ENCODE measurements around the gene VPS52.
A peak's percentile ranks its signal among the peaks of the same experiment; 100 is the strongest.

VPS52 gene

DNA sequence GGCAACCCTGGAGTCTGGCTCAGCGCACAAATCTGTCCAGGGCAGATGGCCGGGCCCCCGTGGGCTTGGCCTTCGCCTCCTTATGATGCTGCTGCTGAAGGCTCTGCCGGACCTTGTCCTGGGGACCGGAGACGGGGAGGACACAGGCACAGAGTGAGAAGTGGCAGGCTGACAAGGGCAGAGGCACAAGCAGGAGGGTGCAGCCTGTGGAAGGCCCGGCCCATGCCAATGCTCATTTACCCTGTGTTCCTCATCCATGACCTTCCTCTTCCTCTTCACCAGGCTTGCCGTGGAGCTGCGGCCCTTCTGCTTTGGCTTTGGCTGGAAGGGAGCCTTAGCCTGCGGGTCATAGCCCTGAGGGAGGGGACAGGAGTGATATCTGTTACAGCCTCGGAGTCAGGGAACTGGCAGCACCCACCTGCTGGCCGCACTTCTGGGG is 7.6 kb upstream of the VPS52 start:
- Histone ChIP-seq H3K14ac (ENCODE audit: low read length) (no peak overlapping the region), H2BK12ac (ENCODE audit: low read length) (no peak overlapping the region), H3K9me3 (replicated peaks in 1 of 2; ENCODE audit: control insufficient read depth in 2 of 2, insufficient read depth in 1 of 2, low read depth in 1 of 2, low read length in 2 of 2) (no peaks in the 10 kb centered on the region), H4K8ac (ENCODE audit: low read depth, low read length) (no peak overlapping the region), H2BK15ac (ENCODE audit: low read length) (no peak overlapping the region), H2BK120ac (ENCODE audit: low read depth, low read length) (no peak overlapping the region), H3K4me3 (ENCODE audit: low read length in 2 of 2) (no peak overlapping the region), H3K27ac (replicated peaks; ENCODE audit: low read length) (no peak overlapping the region), H2AK5ac (ENCODE audit: low read depth, low read length) (no peak overlapping the region), H3K9ac (ENCODE audit: low read depth, low read length, poor library complexity) (peak overlapping the region; percentile 67), H3K79me1 (ENCODE audit: low read depth, low read length) (peaks cover 5% of the 10 kb centered on the region), H3K4ac (ENCODE audit: low read length) (peak overlapping the region; percentile 56), H2BK5ac (ENCODE audit: low read length) (no peak overlapping the region), H4K91ac (ENCODE audit: low read depth, low read length, poor library complexity) (no peak overlapping the region), H3K18ac (ENCODE audit: low read length) (no peak overlapping the region), H3K36me3 (replicated peaks in 1 of 2; ENCODE audit: control insufficient read depth in 2 of 2, insufficient read depth in 2 of 2, low read length in 2 of 2) (peaks cover 45 to 75% of the 10 kb centered on the region in 2 donors), H3K4me1 (ENCODE audit: control insufficient read depth in 2 of 2, insufficient read depth in 1 of 2, low read depth in 1 of 2, low read length in 2 of 2) (peaks cover 10 to 15% of the 10 kb centered on the region in 2 donors), H3K4me2 (ENCODE audit: insufficient read depth, low read length, poor library complexity, severe bottlenecking) (no peak overlapping the region), H3K23ac (ENCODE audit: low read depth, low read length, poor library complexity) (no peak overlapping the region), H3K27me3 (ENCODE audit: control insufficient read depth in 3 of 3, insufficient read depth in 3 of 3, low read depth in 1 of 3, low read length in 3 of 3) (no peaks in the 10 kb centered on the region), H2AFZ (ENCODE audit: low read length) (no peak overlapping the region)
- no CpG with 5 or more reads among the region's 13 CpGs for WGBS, 2 donors (ENCODE audit: extremely low coverage in 2 of 2, insufficient read length in 2 of 2, insufficient replicate concordance in 1 of 2)
- DNase-seq (ENCODE audit: low spot score): no peak

DNA sequence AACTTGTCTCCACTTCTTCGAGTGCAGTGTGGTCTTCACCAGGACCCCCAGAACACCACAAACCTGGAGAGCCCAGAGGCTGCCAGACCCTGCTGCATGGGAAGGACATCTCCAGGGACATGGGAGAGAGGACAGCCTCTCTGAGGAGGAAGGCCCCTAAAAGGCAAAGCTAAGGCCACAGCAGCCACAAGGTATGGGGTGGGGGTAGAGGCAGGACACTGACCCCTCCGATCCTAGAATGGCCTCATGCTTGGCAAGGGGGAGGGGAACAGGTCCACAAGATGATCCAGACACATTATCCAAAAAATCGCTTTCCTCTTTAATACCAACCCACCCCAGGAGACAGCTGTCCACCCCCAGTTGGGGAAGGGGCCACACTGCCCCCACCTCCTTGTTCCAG is 7.1 kb upstream of the VPS52 start:
- no peak overlapping the region for H3K4me2 ChIP-seq (ENCODE audit: insufficient read depth, low read length, poor library complexity, severe bottlenecking)
- H2AK5ac ChIP-seq (ENCODE audit: low read depth, low read length): no peak overlapping the region
- no CpG with 5 or more reads among the region's 3 CpGs for WGBS, 2 donors (ENCODE audit: extremely low coverage in 2 of 2, insufficient read length in 2 of 2, insufficient replicate concordance in 1 of 2)
- no peak overlapping the region for H2BK15ac ChIP-seq (ENCODE audit: low read length)
- H3K4me1 ChIP-seq (ENCODE audit: control insufficient read depth in 2 of 2, insufficient read depth in 1 of 2, low read depth in 1 of 2, low read length in 2 of 2): peaks cover 12 to 18% of the 10 kb centered on the region in 2 donors
- no peak overlapping the region for H2AFZ ChIP-seq (ENCODE audit: low read length)
- H3K4ac ChIP-seq (ENCODE audit: low read length): no peak overlapping the region
- no peaks in the 10 kb centered on the region for H3K9me3 ChIP-seq (replicated peaks in 1 of 2; ENCODE audit: control insufficient read depth in 2 of 2, insufficient read depth in 1 of 2, low read depth in 1 of 2, low read length in 2 of 2)
- H3K36me3 ChIP-seq (replicated peaks in 1 of 2; ENCODE audit: control insufficient read depth in 2 of 2, insufficient read depth in 2 of 2, low read length in 2 of 2): peaks cover 45 to 77% of the 10 kb centered on the region in 2 donors
- H3K23ac ChIP-seq (ENCODE audit: low read depth, low read length, poor library complexity): no peak overlapping the region
- no peak overlapping the region for H4K91ac ChIP-seq (ENCODE audit: low read depth, low read length, poor library complexity)
- peak overlapping the region; percentile 50 for H3K14ac ChIP-seq (ENCODE audit: low read length)
- H3K18ac ChIP-seq (ENCODE audit: low read length): no peak overlapping the region
- DNase-seq (ENCODE audit: low spot score): no peak
- H2BK5ac ChIP-seq (ENCODE audit: low read length): no peak overlapping the region
- no peaks in the 10 kb centered on the region for H3K27me3 ChIP-seq (ENCODE audit: control insufficient read depth in 3 of 3, insufficient read depth in 3 of 3, low read depth in 1 of 3, low read length in 3 of 3)
- H4K8ac ChIP-seq (ENCODE audit: low read depth, low read length): no peak overlapping the region
- no peak overlapping the region for H2BK12ac ChIP-seq (ENCODE audit: low read length)
- peaks cover 7% of the 10 kb centered on the region for H3K79me1 ChIP-seq (ENCODE audit: low read depth, low read length)
- H3K4me3 ChIP-seq (ENCODE audit: low read length in 2 of 2): no peak overlapping the region
- H3K27ac ChIP-seq (replicated peaks; ENCODE audit: low read length): no peak overlapping the region
- no peak overlapping the region for H2BK120ac ChIP-seq (ENCODE audit: low read depth, low read length)
- H3K9ac ChIP-seq (ENCODE audit: low read depth, low read length, poor library complexity): no peak overlapping the region

DNA sequence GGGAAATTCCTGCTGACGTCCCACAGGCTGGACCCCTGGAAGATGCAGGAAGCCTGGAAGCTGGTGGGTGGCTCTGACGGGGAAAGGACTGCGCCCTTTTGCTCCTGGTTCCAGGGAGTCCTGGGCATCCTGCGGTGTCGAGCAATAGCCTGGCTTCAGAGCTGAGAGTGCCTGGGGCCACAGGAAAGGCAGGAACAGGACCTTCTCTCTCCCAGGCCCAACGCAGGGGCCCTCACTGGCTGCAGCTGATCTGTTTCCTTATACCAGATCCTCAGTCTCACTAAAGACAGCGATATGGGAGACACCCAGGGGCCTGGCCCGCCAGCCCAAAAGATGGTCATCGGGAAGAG is 6.7 kb upstream of the VPS52 start:
- no peak overlapping the region for H4K91ac ChIP-seq (ENCODE audit: low read depth, low read length, poor library complexity)
- peak overlapping the region; percentile 76 for H2BK5ac ChIP-seq (ENCODE audit: low read length)
- no peak overlapping the region for H3K18ac ChIP-seq (ENCODE audit: low read length)
- H2BK12ac ChIP-seq (ENCODE audit: low read length): no peak overlapping the region
- no peak for DNase-seq (ENCODE audit: low spot score)
- H2BK15ac ChIP-seq (ENCODE audit: low read length): no peak overlapping the region
- H3K14ac ChIP-seq (ENCODE audit: low read length): no peak overlapping the region
- H4K8ac ChIP-seq (ENCODE audit: low read depth, low read length): no peak overlapping the region
- peaks cover 46 to 77% of the 10 kb centered on the region in 2 donors for H3K36me3 ChIP-seq (replicated peaks in 1 of 2; ENCODE audit: control insufficient read depth in 2 of 2, insufficient read depth in 2 of 2, low read length in 2 of 2)
- H3K9ac ChIP-seq (ENCODE audit: low read depth, low read length, poor library complexity): no peak overlapping the region
- H3K79me1 ChIP-seq (ENCODE audit: low read depth, low read length): peaks cover 7% of the 10 kb centered on the region
- H3K9me3 ChIP-seq (replicated peaks in 1 of 2; ENCODE audit: control insufficient read depth in 2 of 2, insufficient read depth in 1 of 2, low read depth in 1 of 2, low read length in 2 of 2): no peaks in the 10 kb centered on the region
- H2AFZ ChIP-seq (ENCODE audit: low read length): no peak overlapping the region
- WGBS, 2 donors (ENCODE audit: extremely low coverage in 2 of 2, insufficient read length in 2 of 2, insufficient replicate concordance in 1 of 2): no CpG with 5 or more reads among the region's 9 CpGs
- H3K4ac ChIP-seq (ENCODE audit: low read length): no peak overlapping the region
- H3K4me2 ChIP-seq (ENCODE audit: insufficient read depth, low read length, poor library complexity, severe bottlenecking): no peak overlapping the region
- H3K4me3 ChIP-seq (ENCODE audit: low read length in 2 of 2): no peak overlapping the region
- H3K23ac ChIP-seq (ENCODE audit: low read depth, low read length, poor library complexity): peak overlapping the region; percentile 99
- peak overlapping the region; percentile 59 for H2AK5ac ChIP-seq (ENCODE audit: low read depth, low read length)
- no peak overlapping the region for H3K27ac ChIP-seq (replicated peaks; ENCODE audit: low read length)
- no peak overlapping the region for H2BK120ac ChIP-seq (ENCODE audit: low read depth, low read length)
- H3K4me1 ChIP-seq (ENCODE audit: control insufficient read depth in 2 of 2, insufficient read depth in 1 of 2, low read depth in 1 of 2, low read length in 2 of 2): peaks cover 12 to 21% of the 10 kb centered on the region in 2 donors
- no peaks in the 10 kb centered on the region for H3K27me3 ChIP-seq (ENCODE audit: control insufficient read depth in 3 of 3, insufficient read depth in 3 of 3, low read depth in 1 of 3, low read length in 3 of 3)

DNA sequence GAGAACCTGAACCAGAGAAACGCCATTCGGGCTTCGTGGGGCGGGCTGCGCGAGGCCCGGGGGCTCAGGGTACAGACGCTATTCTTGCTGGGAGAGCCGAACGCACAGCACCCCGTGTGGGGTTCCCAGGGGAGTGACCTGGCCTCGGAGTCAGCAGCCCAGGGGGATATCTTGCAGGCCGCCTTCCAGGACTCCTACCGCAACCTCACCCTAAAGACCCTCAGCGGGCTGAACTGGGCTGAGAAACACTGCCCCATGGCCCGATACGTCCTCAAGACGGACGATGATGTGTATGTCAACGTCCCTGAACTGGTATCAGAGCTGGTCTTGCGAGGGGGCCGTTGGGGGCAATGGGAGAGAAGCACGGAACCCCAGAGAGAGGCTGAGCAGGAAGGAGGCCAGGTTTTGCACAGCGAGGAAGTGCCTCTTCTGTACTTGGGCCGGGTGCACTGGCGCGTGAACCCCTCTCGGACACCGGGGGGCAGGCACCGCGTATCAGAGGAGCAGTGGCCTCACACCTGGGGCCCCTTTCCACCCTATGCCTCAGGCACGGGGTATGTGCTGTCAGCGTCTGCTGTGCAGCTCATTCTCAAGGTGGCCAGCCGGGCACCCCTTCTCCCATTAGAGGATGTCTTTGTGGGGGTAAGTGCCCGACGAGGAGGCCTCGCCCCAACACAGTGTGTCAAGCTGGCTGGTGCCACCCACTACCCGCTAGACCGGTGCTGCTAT is 6.2 kb upstream of the VPS52 start:
- H3K4me3 ChIP-seq (ENCODE audit: low read length in 2 of 2): peak overlapping the region; percentile 42 to 79
- H3K9me3 ChIP-seq (replicated peaks in 1 of 2; ENCODE audit: control insufficient read depth in 2 of 2, insufficient read depth in 1 of 2, low read depth in 1 of 2, low read length in 2 of 2): no peaks in the 10 kb centered on the region
- H4K91ac ChIP-seq (ENCODE audit: low read depth, low read length, poor library complexity): no peak overlapping the region
- H3K14ac ChIP-seq (ENCODE audit: low read length): no peak overlapping the region
- H3K27ac ChIP-seq (replicated peaks; ENCODE audit: low read length): peak overlapping the region; percentile 89
- no peak overlapping the region for H3K4ac ChIP-seq (ENCODE audit: low read length)
- no peak overlapping the region for H2BK120ac ChIP-seq (ENCODE audit: low read depth, low read length)
- peak overlapping the region; percentile 76 for H2BK5ac ChIP-seq (ENCODE audit: low read length)
- H3K4me2 ChIP-seq (ENCODE audit: insufficient read depth, low read length, poor library complexity, severe bottlenecking): peak overlapping the region; percentile 88
- peak overlapping the region; percentile 59 for H2AK5ac ChIP-seq (ENCODE audit: low read depth, low read length)
- H3K9ac ChIP-seq (ENCODE audit: low read depth, low read length, poor library complexity): no peak overlapping the region
- peak overlapping the region; percentile 99 for H3K23ac ChIP-seq (ENCODE audit: low read depth, low read length, poor library complexity)
- peak overlapping the region; percentile 69 for H2BK15ac ChIP-seq (ENCODE audit: low read length)
- peaks cover 47 to 80% of the 10 kb centered on the region in 2 donors for H3K36me3 ChIP-seq (replicated peaks in 1 of 2; ENCODE audit: control insufficient read depth in 2 of 2, insufficient read depth in 2 of 2, low read length in 2 of 2)
- no peak for DNase-seq (ENCODE audit: low spot score)
- H2BK12ac ChIP-seq (ENCODE audit: low read length): peak overlapping the region; percentile 47
- H3K27me3 ChIP-seq (ENCODE audit: control insufficient read depth in 3 of 3, insufficient read depth in 3 of 3, low read depth in 1 of 3, low read length in 3 of 3): no peaks in the 10 kb centered on the region
- H3K4me1 ChIP-seq (ENCODE audit: control insufficient read depth in 2 of 2, insufficient read depth in 1 of 2, low read depth in 1 of 2, low read length in 2 of 2): peaks cover 16 to 26% of the 10 kb centered on the region in 2 donors
- H2AFZ ChIP-seq (ENCODE audit: low read length): peak overlapping the region; percentile 86
- H3K79me1 ChIP-seq (ENCODE audit: low read depth, low read length): peaks cover 7% of the 10 kb centered on the region
- WGBS, 2 donors (ENCODE audit: extremely low coverage in 2 of 2, insufficient read length in 2 of 2, insufficient replicate concordance in 1 of 2): no CpG with 5 or more reads among the region's 39 CpGs
- H4K8ac ChIP-seq (ENCODE audit: low read depth, low read length): no peak overlapping the region
- H3K18ac ChIP-seq (ENCODE audit: low read length): peak overlapping the region; percentile 81

All from neuronal stem cell (in vitro differentiated cells).